ENCODE measurements around the gene ARFGEF2. TPM values are rescaled to one million over a fixed set of nuclear protein-coding genes. Genes with fewer than 3 reads are reported as not detected.
"Not testable (repeated sequence)": the region's sequence is repeated elsewhere in the genome, so short reads cannot be mapped to it uniquely, and the experiment has no call there.

Gene ARFGEF2
- total RNA-seq, 4 donors from 2014 or later = 27.2 to 45.1 (median 35.3) TPM

- H3K4me3 ChIP-seq (ENCODE audit: low read depth, poor library complexity, severe bottlenecking) = no peak overlapping the region
- no peak for TF ChIP-seq POLR2A (IDR thresholded peaks at IDR 0.05)
- TF ChIP-seq, protein P1, sequence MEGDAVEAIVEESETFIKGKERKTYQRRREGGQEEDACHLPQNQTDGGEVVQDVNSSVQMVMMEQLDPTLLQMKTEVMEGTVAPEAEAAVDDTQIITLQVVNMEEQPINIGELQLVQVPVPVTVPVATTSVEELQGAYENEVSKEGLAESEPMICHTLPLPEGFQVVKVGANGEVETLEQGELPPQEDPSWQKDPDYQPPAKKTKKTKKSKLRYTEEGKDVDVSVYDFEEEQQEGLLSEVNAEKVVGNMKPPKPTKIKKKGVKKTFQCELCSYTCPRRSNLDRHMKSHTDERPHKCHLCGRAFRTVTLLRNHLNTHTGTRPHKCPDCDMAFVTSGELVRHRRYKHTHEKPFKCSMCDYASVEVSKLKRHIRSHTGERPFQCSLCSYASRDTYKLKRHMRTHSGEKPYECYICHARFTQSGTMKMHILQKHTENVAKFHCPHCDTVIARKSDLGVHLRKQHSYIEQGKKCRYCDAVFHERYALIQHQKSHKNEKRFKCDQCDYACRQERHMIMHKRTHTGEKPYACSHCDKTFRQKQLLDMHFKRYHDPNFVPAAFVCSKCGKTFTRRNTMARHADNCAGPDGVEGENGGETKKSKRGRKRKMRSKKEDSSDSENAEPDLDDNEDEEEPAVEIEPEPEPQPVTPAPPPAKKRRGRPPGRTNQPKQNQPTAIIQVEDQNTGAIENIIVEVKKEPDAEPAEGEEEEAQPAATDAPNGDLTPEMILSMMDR (IDR thresholded peaks at IDR 0.05) = no peak
- 63 to 91% methylated on average over 3 of the region's 3 CpGs for WGBS, 2 donors
- no peak for DNase-seq (ENCODE audit: low spot score in 2 of 2)
- intact Hi-C loops (cut with DNase I; ENCODE audit: low total_unique reads) = no loop called here
Measured at GRCh38 chr20:49063279-49063678, 141.8 kb downstream of the ARFGEF2 start.

DNA sequence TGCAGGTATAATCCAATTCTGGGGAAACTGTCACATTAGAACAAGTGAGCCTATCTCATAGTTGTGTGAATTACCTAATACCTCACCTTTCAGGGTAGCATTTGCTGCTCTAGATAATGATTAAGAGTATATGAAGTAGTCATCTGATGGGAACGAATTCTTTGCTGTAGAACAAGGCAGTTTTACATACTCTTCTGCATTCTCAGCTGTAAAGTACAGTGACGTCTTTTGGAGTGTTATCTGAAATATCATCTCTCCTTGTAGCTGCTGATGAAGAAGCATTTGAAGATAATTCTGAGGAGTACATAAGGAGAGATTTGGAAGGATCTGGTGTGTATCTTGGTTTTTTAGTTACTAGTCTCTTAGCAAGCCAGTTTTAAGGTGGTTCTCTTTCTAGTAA lies 153.0 kb downstream of the ARFGEF2 start:
- TF ChIP-seq, protein P1 (IDR thresholded peaks at IDR 0.05) = no peak
- TF ChIP-seq POLR2A (IDR thresholded peaks at IDR 0.05) = no peak
- 47 to 87% methylated on average over 2 of the region's 2 CpGs for WGBS, 2 donors
- intact Hi-C loops (cut with DNase I; ENCODE audit: low total_unique reads) = no loop called here

DNA sequence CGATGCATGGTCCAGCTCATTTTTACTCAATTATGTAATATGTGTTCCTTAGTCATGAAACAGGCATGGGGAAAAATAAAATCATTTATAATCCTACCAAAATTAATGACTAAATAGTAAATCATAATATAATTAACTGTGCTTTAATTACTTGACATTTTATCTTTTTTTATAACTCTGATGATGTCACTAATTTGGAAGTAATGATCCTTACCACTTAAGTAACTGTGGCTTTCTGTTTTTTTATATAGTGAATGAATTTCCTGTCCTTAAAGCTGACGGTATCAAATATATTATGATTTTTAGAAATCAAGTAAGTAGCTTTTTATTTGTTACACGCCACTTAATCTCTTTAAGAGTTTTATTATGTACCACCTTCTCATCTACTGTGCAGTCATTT lies 156.8 kb downstream of the ARFGEF2 start:
- 91 to 95% methylated on average over 3 of the region's 3 CpGs for WGBS, 2 donors
- DNase-seq (ENCODE audit: low spot score in 2 of 2) = no peak
- no peak for TF ChIP-seq POLR2A (IDR thresholded peaks at IDR 0.05)
- TF ChIP-seq, protein P1 (IDR thresholded peaks at IDR 0.05) = no peak
- no peak overlapping the region for H3K4me3 ChIP-seq (ENCODE audit: low read depth, poor library complexity, severe bottlenecking)
- intact Hi-C loops (cut with DNase I; ENCODE audit: low total_unique reads) = no loop called here

More for the DNA sequence above, 153.0 kb downstream of the ARFGEF2 start:
- no peak overlapping the region for H3K4me3 ChIP-seq (ENCODE audit: low read depth, poor library complexity, severe bottlenecking)
- no peak for DNase-seq (ENCODE audit: low spot score in 2 of 2)

DNA sequence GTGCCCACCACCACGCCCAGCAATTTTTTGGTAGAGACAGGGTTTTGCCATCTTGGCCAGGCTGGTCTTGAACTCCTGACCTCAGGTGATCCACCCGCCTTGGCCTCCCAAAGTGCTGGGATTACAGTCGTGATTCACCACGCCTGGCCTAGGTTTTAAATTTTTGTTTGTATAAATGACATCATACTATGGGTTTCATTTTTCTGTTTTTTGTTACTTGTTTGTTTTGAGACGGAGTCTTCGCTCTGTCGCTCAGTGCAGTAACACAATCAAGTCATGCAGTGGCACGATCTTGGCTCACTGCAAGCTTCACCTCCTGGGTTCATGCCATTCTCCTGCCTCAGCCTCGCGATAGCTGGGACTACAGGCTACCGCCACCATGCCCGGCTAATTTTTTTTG lies 160.8 kb downstream of the ARFGEF2 start:
- WGBS, 2 donors = 94 to 96% methylated on average over 12 of the region's 12 CpGs
- H3K4me3 ChIP-seq (ENCODE audit: low read depth, poor library complexity, severe bottlenecking); intact Hi-C loops (cut with DNase I; ENCODE audit: low total_unique reads); DNase-seq (ENCODE audit: low spot score in 2 of 2): not testable (repeated sequence)

Other genes starting within 250 kb of the ARFGEF2 start
- 10 to 100 TPM in 1 of 4 donors, 1 to 10 TPM in 3; 5.4 to 18.6 (median 7.9) TPM for gene PREX1, start 93.7 kb upstream of the ARFGEF2 start, total RNA-seq
- 10 to 100 TPM; 35.8 to 40.8 (median 39.5) TPM for gene CSE1L, start 124.6 kb downstream of the ARFGEF2 start, total RNA-seq

Data from lower leg skin (tissue), 4 donors.